ENCODE measurements around the gene STAM2.

- no peak for TF ChIP-seq POLR2A (IDR thresholded peaks at IDR 0.05)
- TF ChIP-seq, protein P1, sequence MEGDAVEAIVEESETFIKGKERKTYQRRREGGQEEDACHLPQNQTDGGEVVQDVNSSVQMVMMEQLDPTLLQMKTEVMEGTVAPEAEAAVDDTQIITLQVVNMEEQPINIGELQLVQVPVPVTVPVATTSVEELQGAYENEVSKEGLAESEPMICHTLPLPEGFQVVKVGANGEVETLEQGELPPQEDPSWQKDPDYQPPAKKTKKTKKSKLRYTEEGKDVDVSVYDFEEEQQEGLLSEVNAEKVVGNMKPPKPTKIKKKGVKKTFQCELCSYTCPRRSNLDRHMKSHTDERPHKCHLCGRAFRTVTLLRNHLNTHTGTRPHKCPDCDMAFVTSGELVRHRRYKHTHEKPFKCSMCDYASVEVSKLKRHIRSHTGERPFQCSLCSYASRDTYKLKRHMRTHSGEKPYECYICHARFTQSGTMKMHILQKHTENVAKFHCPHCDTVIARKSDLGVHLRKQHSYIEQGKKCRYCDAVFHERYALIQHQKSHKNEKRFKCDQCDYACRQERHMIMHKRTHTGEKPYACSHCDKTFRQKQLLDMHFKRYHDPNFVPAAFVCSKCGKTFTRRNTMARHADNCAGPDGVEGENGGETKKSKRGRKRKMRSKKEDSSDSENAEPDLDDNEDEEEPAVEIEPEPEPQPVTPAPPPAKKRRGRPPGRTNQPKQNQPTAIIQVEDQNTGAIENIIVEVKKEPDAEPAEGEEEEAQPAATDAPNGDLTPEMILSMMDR (IDR thresholded peaks at IDR 0.05), result no peak
These were observed 43.7 kb upstream of the STAM2 start for GRCh38 chr2:152219077-152219828.

Data from esophagus squamous epithelium (tissue), 4 donors.